ENCODE measurements around the gene RASSF3. TPM values are rescaled to one million over a fixed set of nuclear protein-coding genes. Genes with fewer than 3 reads are reported as not detected.
A peak's percentile ranks its signal among the peaks of the same experiment; 100 is the strongest.

The RASSF3 gene
- total RNA-seq, 3 donors from 2014 or later = 23.4 to 28.4 (median 24.6) TPM

DNA sequence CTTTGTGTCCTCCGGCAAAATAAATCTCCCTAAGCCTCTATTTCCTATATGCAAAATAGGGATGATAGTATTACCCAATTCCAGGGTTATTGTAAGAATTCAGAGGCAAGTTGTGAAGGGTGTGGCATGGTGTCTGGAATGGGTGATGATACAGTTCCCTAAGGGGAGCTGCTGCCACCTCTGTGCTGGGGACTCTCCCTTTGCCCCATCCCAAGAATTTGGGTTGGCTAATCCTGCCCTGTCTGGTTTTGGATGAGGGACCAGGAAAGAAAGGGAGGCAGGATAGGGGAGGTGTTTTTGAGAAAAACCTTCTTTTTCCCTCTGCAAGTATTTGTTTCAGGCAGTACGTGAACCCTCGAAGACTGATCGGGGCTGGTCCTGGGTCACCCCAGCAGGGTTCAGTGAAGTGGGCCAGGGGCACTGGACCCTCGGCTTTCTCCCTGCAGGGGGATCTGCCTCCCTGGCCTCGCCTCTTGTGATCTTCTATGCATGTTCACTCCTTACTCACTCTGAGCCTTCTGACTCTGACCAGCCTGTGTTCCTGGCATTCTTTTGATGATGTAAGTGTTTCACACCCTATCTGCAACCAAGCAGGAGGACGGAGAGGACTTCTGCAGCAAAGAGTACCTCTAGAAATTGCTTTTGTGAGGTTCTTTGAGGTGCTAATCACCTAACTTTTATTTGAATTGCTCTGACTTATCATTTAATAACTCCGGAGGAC lies 60.8 kb downstream of the RASSF3 start:
- no peak for DNase-seq (ENCODE audit: low spot score in 2 of 2)
- Histone ChIP-seq H3K9me3 (no peaks in the 10 kb centered on the region), H3K27me3 (no peaks in the 10 kb centered on the region), H3K36me3 (no peaks in the 10 kb centered on the region), H3K27ac (peak overlapping the region; percentile 76 to 78), H3K4me1 (peaks cover 0 to 34% of the 10 kb centered on the region in 2 donors), H3K4me3 (no peak overlapping the region)
- intact Hi-C loops (cut with DNase I; ENCODE audit: low total_unique reads) = no loop called here
- no peak for TF ChIP-seq POLR2AphosphoS5 (IDR thresholded peaks at IDR 0.05)
- TF ChIP-seq, protein P1, sequence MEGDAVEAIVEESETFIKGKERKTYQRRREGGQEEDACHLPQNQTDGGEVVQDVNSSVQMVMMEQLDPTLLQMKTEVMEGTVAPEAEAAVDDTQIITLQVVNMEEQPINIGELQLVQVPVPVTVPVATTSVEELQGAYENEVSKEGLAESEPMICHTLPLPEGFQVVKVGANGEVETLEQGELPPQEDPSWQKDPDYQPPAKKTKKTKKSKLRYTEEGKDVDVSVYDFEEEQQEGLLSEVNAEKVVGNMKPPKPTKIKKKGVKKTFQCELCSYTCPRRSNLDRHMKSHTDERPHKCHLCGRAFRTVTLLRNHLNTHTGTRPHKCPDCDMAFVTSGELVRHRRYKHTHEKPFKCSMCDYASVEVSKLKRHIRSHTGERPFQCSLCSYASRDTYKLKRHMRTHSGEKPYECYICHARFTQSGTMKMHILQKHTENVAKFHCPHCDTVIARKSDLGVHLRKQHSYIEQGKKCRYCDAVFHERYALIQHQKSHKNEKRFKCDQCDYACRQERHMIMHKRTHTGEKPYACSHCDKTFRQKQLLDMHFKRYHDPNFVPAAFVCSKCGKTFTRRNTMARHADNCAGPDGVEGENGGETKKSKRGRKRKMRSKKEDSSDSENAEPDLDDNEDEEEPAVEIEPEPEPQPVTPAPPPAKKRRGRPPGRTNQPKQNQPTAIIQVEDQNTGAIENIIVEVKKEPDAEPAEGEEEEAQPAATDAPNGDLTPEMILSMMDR (IDR thresholded peaks at IDR 0.05) = no peak
- no peak for TF ChIP-seq POLR2A (IDR thresholded peaks at IDR 0.05)

DNA sequence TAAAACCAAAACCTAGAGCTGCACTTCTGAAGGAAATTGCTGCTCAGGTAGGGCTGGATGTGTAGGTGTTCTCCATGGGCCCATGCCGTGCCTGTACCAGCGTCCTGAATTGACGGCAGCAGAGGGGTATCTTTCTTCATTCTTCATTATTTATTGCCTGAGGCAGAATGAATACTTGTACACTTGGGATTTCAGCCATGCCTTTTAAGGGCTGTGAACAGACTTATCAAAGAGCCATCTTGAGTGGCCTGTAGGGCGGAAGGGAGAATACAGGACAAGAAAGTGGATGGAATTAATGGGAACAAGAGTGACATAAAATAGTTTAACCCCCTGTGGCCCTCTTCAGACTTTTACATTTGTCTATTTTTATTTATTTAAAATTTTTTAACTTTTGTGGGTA lies 61.4 kb downstream of the RASSF3 start:
- no peaks in the 10 kb centered on the region for H3K27me3 ChIP-seq
- no peaks in the 10 kb centered on the region for H3K36me3 ChIP-seq
- TF ChIP-seq POLR2A (IDR thresholded peaks at IDR 0.05) = no peak
- TF ChIP-seq, protein P1 (IDR thresholded peaks at IDR 0.05) = peak in 1 of 3 donors; percentile 12
- no peak for TF ChIP-seq POLR2AphosphoS5 (IDR thresholded peaks at IDR 0.05)
- no peaks in the 10 kb centered on the region for H3K9me3 ChIP-seq
- intact Hi-C loops (cut with DNase I; ENCODE audit: low total_unique reads) = no loop called here
- no peak for DNase-seq (ENCODE audit: low spot score in 2 of 2)
- peaks cover 0 to 28% of the 10 kb centered on the region in 2 donors for H3K4me1 ChIP-seq
- peak overlapping the region; percentile 76 to 78 for H3K27ac ChIP-seq
- H3K4me3 ChIP-seq = no peak overlapping the region

DNA sequence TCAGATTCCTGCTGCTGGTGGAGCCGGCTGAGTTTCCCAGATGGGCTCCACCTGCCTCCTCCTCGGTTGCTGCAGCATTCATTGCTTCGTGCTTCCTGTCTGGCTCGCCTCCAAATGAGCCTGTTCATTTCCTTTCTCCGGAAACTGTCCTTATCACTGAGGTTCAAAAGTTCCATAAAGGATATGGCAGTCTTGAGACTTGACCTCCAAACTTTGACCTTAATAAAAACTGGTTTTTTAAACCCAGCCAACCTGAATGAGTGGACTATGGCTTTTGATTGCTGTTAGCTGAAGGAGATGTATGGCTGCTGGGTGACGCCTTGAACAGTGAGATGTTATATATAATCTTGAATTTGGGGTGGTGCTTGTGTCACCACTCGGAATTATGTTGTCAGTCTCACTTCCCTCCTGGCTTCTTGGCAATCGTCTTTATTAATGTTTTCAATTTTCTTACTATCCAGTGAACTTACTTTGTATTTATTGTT lies 62.7 kb downstream of the RASSF3 start:
- Histone ChIP-seq H3K27ac (peak overlapping the region; percentile 23 to 78), H3K9me3 (no peaks in the 10 kb centered on the region), H3K36me3 (no peaks in the 10 kb centered on the region), H3K27me3 (no peaks in the 10 kb centered on the region), H3K4me1 (peaks cover 0 to 28% of the 10 kb centered on the region in 2 donors), H3K4me3 (no peak overlapping the region)
- intact Hi-C loops (cut with DNase I; ENCODE audit: low total_unique reads) = no loop called here
- DNase-seq (ENCODE audit: low spot score in 2 of 2) = no peak
- TF ChIP-seq POLR2A (IDR thresholded peaks at IDR 0.05) (no peak), POLR2AphosphoS5 (IDR thresholded peaks at IDR 0.05) (no peak)
- TF ChIP-seq, protein P1 (IDR thresholded peaks at IDR 0.05) = no peak

DNA sequence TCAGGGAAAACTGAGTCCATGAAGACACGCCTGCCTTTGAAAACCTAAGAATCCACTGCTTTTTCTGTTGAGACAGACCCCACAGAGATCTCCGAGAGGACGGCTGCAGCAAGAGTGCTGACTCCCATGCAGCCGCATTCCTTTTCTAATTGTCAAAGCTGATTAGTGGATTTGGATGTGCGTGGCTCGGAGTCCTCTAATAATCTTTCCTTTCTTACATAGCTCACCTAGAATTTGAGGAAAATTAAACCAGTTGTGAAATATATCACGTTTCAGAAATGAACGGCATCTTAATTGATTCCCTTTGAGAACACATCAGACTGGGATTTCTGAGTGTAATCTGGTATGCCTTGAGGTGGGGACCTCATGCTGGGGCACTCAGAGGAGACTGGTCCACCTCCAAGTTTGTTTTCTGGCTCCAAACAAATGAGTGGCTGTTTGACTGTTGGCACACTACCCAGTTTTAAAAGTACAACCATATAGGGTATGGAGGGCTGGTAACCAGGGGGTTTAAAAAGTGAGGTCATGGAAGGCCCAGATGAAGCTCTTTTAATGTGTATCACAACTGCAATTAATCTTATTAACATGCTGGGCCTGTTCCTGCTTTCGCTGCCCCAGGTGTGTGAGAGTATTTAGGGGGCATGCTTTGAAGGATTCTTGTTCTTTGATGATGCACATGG lies 63.3 kb downstream of the RASSF3 start:
- H3K27me3 ChIP-seq = no peaks in the 10 kb centered on the region
- H3K9me3 ChIP-seq = no peaks in the 10 kb centered on the region
- TF ChIP-seq POLR2A (IDR thresholded peaks at IDR 0.05) (no peak), POLR2AphosphoS5 (IDR thresholded peaks at IDR 0.05) (no peak)
- TF ChIP-seq, protein P1 (IDR thresholded peaks at IDR 0.05) = no peak
- H3K4me3 ChIP-seq = no peak overlapping the region
- peak overlapping the region; percentile 3 to 48 for H3K27ac ChIP-seq
- DNase-seq (ENCODE audit: low spot score in 2 of 2) = no peak
- peaks cover 0 to 28% of the 10 kb centered on the region in 2 donors for H3K4me1 ChIP-seq
- H3K36me3 ChIP-seq = no peaks in the 10 kb centered on the region
- intact Hi-C loops (cut with DNase I; ENCODE audit: low total_unique reads) = no loop called here

DNA sequence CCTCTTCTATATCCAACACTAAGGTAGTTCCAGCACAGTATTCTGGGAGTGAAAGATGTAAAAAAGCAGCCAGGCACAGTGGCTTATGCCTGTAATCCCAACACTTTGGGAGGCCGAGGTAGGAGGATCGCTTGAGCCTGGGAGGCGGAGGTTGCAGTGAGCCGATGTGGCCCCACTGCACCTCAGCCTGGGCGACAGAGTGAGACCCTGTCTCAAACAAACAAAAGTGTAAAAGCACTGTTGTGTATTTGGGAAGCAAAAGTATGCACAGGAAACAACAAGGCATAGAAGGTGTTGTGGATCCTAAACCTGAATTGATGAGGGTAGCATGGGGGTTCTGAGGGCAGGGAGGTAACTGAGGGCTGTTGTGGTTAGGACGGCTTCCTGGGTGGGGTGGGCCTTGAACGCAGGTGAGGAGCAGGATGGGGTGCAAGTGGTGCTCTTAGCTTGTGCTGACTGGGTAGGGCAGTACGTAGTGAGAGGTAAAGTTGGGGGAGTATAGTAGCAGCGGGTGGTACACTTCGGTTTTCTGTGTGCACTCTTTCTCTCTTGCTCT lies 64.2 kb downstream of the RASSF3 start:
- peak overlapping the region; percentile 10 to 48 for H3K27ac ChIP-seq
- no peak for DNase-seq (ENCODE audit: low spot score in 2 of 2)
- no peaks in the 10 kb centered on the region for H3K36me3 ChIP-seq
- TF ChIP-seq POLR2A (IDR thresholded peaks at IDR 0.05) = no peak
- no peak for TF ChIP-seq POLR2AphosphoS5 (IDR thresholded peaks at IDR 0.05)
- TF ChIP-seq, protein P1 (IDR thresholded peaks at IDR 0.05) = no peak
- H3K9me3 ChIP-seq = no peaks in the 10 kb centered on the region
- no peaks in the 10 kb centered on the region for H3K27me3 ChIP-seq
- H3K4me3 ChIP-seq = no peak overlapping the region
- intact Hi-C loops (cut with DNase I; ENCODE audit: low total_unique reads) = no loop called here
- peaks cover 0 to 28% of the 10 kb centered on the region in 2 donors for H3K4me1 ChIP-seq

Measured in breast epithelium (tissue), 4 donors.